ENCODE data around the gene SCUBE1.

DNA sequence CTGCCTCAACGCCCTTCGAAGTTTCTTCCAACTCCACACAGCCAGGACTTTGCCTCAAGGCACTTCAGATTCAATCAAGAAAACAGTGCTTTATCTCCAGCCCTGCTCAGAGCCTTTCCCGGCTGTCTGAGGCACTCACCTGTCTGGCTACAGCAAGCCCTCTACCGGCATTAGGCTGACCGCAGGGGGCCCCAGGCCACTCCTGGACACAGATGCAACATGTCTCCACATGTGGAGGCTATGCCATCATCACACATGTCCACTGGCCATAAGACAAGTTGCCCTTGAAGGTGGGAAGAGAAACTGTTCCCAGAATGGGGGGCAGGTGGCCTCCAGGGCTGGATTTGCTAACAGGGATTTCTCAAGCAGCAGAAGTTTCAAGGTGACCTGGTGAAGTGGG, 10.0 kb downstream of the SCUBE1 start:
- TF ChIP-seq EZH2phosphoT487 (IDR thresholded peaks at IDR 0.05; ENCODE audit: insufficient read depth, low read depth): no peak
- TF ChIP-seq EZH2 (IDR thresholded peaks at IDR 0.05; ENCODE audit: insufficient read depth, poor library complexity, severe bottlenecking): no peak

All from GM23248 (cell line).